ENCODE measurements around the gene CD93.

The CD93 gene

DNA sequence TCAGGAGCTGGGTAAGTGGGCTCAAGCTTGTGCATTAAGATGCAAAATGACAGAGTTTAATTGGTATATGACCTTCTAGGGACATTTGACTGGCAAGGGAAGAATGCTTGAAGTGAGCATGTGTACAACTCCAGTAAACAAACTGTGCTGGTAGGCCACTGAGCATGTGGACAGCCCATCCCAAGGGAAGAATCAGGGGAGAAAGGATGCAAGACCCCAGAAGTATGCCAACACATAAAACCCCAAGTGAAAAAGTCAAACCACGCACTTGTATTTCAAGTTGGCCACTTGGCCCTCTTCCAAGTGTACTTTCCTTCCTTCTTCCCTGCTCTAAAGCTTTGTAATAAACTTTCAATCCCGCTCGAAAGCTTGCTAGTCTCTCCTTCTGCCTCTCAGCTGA is 26.3 kb downstream of the CD93 start:
- DNase-seq, result no peak

DNA sequence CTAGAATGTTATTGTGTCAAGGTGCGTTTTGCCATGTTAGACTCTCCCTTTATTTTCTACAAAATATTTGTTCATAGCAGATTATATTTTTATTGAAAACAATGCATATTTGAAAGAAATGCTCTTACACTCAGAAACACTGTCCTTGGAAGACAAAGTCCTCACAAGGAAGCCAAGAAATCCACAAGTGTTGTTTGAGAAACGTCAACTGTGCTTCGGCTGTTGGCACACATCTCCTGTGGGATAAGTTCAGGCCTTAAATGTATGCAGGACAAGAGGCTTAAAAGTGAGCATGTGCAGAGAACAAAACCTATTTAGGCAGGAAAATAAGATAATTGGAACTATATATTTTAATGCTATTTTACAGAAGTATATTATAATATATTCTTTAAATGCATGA is 27.1 kb downstream of the CD93 start:
- no peak for DNase-seq

GRCh38 chr20:23058240-23058639 is 27.9 kb downstream of the CD93 start:
- no peak for DNase-seq

- no peak for DNase-seq
These were observed 33.2 kb downstream of the CD93 start for GRCh38 chr20:23052904-23053303.

DNA sequence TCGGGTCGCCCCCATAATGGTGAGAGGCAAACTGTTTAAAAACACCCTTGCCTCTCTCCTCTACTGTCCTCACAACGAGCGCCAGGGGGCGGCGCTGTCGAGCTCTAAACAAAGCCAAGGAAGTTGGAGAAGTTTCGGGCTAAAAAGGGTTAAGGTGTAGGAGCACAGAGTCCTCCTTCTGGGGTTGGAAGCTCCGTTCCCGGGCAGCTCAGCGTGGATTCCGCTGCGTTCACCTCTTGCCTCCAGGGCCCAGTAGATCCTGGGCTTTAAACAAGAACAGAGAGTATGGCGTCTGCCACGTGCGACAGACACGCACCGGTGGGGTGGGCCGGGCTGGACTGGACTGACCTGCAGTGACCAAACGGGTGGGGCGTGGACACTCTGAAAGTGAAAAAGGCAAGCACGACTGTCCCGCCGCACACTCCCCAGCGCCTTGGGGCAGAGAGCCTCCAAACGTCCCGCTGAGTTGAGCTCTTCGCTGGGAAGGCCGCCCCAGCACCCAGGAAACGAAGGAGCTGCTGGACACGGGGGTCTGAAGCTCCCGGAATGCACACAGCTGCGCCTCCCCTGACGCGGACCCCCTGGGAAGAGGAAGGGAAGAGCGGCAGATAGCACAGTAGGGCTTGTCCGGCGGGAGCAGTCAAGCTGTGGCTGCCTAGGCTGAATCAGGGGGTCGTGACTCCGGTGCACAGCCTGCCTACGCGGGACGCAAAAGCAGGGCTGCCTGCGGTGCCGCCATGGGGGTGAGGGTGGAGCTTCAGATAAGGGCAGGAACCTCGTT is 35.1 kb downstream of the CD93 start:
- peak; percentile 23 for DNase-seq

GRCh38 chr20:23050076-23050838 is 35.9 kb downstream of the CD93 start:
- DNase-seq, result no peak

GRCh38 chr20:23049201-23050075 is 36.7 kb downstream of the CD93 start, which contains the start of gene THBD:
TSS of gene THBD (minus strand) at chr20:23049672. CDS start at chr20:23049504, 168 bp downstream.
- peak; percentile 59 for DNase-seq

GRCh38 chr20:23048283-23049200 is 37.6 kb downstream of the CD93 start:
- peak; percentile 67 for DNase-seq

DNA sequence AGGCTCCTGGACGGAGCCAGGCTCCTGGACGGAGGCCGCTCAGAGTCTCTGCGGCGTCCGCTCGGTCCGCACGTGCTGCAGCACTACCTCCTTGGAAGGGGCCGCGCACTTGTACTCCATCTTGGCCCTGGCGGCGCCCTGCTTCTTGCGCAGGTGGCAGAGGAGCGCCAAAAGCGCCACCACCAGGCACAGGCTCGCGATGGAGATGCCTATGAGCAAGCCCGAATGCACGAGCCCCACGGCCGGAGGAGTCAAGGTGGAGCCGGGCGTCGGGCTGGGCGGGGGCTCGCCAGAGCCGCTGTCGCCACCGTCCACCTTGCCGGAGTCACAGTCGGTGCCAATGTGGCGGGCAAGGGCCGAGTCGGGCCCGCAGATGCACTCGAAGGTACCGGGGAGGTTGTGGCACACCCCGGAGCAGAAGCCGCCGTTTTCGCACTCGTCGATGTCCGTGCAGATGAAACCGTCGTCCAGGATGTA is 38.3 kb downstream of the CD93 start:
- peak; percentile 55 for DNase-seq

- peak; percentile 55 for DNase-seq
These were observed 39.0 kb downstream of the CD93 start for GRCh38 chr20:23047001-23047737.

DNA sequence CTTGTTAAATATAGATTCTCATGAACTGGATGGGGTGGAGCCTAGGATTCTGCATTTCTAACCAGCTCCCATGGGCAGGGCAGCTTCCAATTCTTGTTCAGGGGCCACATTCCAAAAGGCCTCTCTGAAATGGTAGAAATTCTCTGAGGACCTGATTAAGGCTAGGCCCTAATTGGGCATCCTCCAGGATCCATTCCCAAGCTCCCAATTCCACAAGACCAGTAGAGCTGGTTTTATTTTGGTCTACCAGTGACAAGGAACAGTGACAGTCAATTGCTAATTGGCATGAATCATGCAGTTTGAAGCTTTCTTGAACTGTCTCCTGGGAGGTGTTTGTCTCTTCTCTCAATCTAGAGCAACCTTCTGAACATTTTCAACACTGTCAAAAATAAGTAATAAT is 39.7 kb downstream of the CD93 start:
- no peak for DNase-seq

GRCh38 chr20:23043376-23043775 is 42.7 kb downstream of the CD93 start:
- no peak for DNase-seq

DNA sequence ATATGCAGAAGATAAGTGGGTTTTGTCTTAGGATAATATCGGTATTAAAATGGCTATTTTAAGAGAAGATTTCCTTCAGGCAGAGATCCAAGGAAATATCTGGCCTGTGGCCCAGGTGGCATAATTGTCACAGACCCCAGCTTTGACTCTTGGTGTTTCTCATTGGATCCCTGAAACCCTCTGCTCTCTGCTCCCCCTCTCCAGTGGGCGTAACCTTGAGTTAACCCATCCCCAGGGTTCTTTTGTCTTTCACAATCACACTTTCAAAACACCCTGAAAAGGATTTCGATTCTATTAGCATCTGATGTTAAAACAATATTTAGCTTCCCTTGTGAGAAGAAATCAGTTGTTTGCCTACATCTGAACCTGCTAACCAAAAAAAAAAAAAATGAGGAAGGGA is 43.9 kb downstream of the CD93 start:
- no peak for DNase-seq

DNA sequence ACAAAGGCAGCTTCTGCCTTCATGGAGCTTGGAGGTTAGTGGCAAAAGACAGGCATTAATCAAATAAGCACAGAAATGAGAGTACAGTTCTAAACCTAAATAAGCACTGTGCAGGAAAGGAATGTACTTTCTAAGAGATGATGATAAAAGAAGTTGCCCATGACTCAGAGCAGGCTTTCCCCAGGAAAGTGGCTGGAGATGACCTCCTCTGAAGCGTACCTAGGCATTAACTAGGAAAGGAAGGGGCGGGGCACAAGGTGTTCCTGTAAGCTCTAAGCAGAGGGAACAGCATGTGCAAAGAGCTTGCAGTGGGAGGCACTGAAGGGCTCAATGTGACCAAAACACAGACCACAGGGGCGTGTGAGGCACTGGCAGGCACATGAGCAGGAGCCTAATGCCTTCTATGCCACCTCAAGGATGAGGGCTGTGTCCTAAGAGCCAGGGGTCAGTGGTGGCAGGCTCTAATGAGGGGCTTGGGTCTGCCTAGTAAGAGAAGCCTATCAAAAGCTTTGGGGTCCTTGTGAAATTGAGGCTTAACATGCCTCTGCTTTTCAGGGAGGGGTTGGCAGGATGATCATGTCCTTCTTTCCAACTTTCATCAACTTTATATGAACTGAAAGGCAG is 46.1 kb downstream of the CD93 start:
- DNase-seq, result no peak

DNA sequence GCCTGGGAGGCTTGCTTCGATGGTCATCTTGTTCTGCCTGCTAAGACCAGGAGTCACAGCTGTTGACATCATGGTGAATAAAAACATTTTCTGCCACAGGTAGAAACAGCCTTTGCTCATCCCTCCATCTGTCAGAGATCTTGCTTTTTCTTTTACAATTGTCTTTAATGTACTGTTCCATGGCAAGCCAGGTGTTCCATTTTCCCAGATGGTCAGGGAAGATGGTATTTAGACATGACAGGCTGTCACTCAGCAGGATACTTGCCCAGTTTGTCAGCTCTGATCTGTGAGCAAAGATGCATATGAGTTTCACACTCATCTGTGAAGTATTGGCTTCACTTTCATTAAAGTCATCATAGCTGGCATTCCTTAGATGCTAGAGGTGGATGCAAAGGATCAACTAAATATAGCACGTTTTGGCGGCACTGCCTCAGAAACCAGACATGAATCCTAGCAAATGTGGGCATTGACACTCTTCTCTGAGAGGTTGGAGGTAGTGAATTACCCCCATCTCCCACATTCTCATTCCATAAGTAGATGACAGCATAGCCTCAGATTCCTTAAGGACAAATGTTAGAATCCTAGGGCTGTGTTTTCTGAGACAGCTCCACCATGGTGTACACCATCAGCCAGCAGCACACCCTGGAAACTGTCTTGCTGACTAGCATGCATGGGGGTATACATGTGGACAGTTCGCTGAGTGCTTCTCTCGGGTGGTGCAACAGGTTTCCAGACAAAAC is 46.8 kb downstream of the CD93 start:
- no peak for DNase-seq

GRCh38 chr20:23037017-23037481 is 49.1 kb downstream of the CD93 start:
- no peak for DNase-seq

GRCh38 chr20:23036371-23036770 is 49.8 kb downstream of the CD93 start:
- no peak for DNase-seq

GRCh38 chr20:23035731-23036130 is 50.4 kb downstream of the CD93 start:
- DNase-seq, result no peak

DNA sequence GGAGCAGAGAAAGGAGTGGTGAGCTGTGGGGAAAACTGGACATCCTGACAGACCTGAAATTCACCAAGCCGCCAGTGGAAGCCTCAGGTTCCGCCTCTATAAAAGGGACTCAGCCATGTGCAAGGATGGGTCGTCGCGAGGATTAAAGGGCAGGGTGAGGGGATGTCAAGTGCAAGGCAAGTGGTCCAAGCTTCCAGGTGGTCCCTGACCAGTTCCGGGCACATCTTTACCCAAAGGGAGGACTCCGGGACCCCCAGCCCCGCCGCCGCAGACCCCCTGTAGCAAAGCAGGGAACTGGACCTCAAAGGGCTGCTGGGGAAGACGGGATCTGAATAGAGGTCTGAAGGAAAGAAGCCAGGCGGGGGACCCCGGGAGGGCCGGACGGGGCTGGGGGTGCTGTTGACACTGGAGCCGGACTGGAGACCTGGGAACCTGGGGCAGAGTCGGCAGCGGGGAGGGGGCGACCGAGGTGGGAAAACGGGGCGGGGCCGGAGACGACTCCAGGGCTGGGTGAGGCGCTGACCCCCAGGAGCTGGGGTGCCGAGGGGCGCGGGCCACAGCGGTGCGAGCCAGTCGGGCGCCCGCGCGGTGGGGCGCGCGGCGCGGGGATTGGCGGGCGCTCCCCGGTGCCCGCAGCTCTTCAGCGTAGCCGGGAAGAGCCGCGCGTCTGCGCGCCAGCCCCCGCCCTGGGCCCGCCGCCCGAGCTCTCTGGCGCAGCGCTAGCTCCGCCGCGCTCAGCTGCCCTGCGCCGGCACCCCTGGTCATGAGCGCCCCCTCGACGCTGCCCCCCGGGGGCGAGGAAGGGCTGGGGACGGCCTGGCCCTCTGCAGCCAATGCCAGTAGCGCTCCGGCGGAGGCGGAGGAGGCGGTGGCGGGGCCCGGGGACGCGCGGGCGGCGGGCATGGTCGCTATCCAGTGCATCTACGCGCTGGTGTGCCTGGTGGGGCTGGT is 51.1 kb downstream of the CD93 start, which contains the start of gene SSTR4:
Gene SSTR4, plus strand, starts transcription at position 592 of the 951 bp plus-strand sequence. Its CDS starts 172 bp downstream, at position 764.
- no peak for DNase-seq

Measured in NCI-H774 (cell line).